Muscle layer of colon (tissue), 2 donors: ENCODE data around the gene SMG6.

Experiments
- H3K27ac ChIP-seq: one replicate; pipeline ENCODE4 v1.7.0; 2013; ENCODE audit warnings: low read depth, mild to moderate bottlenecking, low read length, moderate library complexity
- H3K27me3 ChIP-seq, 2 donors: one replicate each; pipeline ENCODE4 v1.7.0; 2013; ENCODE audit warnings: low read length in 2 of 2, mild to moderate bottlenecking in 2 of 2; ENCODE audit not compliant: insufficient read depth in 2 of 2, control insufficient read depth in 1 of 2
- H3K36me3 ChIP-seq: one replicate; pipeline ENCODE4 v1.7.0; 2013; ENCODE audit warnings: mild to moderate bottlenecking, low read length; ENCODE audit not compliant: insufficient read depth
- H3K4me1 ChIP-seq: one replicate; pipeline ENCODE4 v1.7.0; 2013; ENCODE audit warnings: mild to moderate bottlenecking, low read length; ENCODE audit not compliant: insufficient read depth
- H3K4me3 ChIP-seq, 2 donors: one replicate each; pipeline ENCODE4 v1.7.0; 2013; ENCODE audit warnings: low read length in 2 of 2, low read depth in 1 of 2, mild to moderate bottlenecking in 1 of 2, moderate library complexity in 1 of 2
- H3K9ac ChIP-seq: one replicate; pipeline ENCODE4 v1.7.0; 2013; ENCODE audit warnings: low read length
- H3K9me3 ChIP-seq: one replicate; pipeline ENCODE4 v1.7.0; 2013; ENCODE audit warnings: mild to moderate bottlenecking, low read length
- donor health status: abdominal sarcoma.
- donor health status: Adenocarcinoma of cecum.

The SMG6 gene

DNA sequence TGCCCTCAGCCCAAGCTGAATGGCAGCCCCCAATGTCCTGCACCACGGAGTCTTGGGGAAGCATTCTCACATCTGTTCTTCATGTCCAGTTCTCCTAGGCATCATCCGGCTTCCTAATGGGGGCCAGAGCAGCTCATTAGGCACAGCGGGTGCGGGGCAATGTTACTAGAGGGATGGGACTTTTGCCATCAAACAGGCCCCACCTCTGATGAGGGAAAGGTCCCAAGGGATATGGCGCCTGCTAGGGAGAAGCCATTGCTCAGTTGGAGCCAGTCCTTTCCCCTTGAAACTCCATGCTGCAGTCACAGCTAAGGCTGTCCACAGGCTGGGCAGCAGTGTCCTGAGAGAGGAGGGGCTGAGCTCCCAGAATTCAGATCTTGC lies 275.4 kb downstream of the SMG6 start:
- H3K4me1 ChIP-seq, result peaks cover 39% of the 10 kb centered on the region
- H3K4me3 ChIP-seq, result no peak overlapping the region
- no peak overlapping the region for H3K27ac ChIP-seq
- peaks cover 9 to 44% of the 10 kb centered on the region in 2 donors for H3K27me3 ChIP-seq
- H3K9ac ChIP-seq, result no peak overlapping the region
- H3K9me3 ChIP-seq, result no peaks in the 10 kb centered on the region
- H3K36me3 ChIP-seq, result peaks cover 1% of the 10 kb centered on the region

DNA sequence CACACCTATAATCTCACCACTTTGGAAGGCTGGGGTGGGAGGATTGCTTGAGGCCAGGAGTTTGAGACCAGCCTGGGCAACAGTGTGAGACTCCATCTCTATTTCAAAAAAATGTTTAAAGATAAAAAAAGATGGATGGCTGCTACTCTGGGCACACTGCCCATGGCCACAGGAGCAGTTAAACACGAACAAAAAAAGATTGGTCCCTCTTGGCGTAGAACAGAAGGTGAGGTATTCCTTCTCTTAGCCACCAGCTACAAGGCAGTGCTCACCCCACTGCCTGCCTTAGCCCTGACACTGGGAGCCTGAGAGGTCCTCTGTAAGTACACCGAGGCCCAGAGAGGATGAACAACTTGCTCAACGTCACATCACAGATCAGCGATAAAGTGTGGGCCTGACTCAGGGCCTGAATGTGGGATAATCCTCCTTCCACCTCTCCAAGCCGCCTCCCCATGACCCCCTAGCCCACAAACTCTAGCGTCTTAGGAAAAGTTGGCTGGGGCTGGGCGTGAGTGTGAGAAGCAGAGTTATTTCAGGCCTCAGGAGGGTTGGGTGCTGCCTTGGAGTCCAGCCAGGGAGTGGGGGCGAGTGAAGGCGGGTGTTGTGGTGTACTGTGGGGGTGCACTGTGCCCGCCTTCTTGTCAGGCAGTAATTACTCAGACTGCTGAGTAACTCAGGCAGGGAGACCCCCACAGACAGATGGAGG lies 275.9 kb downstream of the SMG6 start:
- H3K9ac ChIP-seq, result no peak overlapping the region
- no peak overlapping the region for H3K4me3 ChIP-seq
- H3K27ac ChIP-seq, result no peak overlapping the region
- no peaks in the 10 kb centered on the region for H3K36me3 ChIP-seq
- peaks cover 9 to 49% of the 10 kb centered on the region in 2 donors for H3K27me3 ChIP-seq
- H3K4me1 ChIP-seq, result peaks cover 39% of the 10 kb centered on the region
- no peaks in the 10 kb centered on the region for H3K9me3 ChIP-seq

DNA sequence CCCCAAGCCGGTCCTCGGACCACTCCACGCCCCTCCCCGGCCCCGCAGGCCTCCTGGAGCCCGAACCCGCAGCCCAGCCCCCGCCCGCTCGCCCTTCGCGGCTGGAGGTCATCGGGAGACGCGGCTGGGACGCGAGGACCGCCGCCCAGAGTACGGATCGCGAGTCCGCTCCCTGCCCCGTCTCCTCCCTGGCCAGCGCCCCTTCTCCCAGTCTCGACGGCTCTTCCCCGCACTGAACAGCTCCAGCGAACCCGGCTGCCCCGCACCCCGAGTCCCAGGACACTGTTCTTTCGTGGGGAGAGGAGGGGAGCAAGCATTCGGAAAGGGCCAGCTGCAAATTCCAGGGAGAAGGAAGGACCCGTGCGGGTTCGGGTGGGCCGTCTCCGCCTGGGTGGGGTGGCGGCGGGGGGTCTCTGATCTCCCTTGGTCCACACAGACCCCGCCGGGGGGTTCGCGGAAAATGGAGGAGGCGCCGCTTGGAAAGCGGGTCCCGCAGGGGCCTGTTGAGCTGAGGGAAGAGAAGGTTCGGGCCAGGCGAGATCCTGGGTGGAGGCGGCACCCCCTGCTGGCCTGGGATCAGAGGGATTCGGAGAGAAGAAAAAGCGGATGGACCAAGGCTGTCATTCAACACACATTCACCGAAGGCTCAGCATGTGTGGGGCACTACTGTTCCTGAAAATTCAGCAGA lies 277.8 kb downstream of the SMG6 start:
- Histone ChIP-seq H3K4me1 (peaks cover 22% of the 10 kb centered on the region), H3K9ac (no peak overlapping the region), H3K27ac (no peak overlapping the region)

DNA sequence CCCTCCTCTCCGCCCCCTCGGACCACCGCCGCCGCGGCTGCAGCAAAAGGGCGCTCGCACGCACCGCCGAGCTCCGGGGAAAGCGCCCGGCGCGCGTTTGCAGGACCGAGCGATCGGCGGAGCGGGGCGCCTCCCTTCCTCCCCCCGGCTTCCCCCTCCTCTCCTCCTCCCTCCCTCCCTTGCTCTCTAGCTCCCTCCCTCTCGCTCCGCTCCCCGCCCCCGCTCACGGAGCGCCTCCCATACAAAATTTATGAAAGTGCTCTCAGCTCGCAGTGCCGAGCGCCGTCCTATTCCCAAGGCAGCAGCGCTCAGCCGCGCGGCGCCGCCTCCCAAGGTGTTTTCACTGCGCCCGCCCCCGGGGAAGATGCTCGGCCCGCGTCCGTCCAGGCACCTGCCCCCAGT lies 278.4 kb downstream of the SMG6 start, which contains the start of gene RTN4RL1:
Gene RTN4RL1 (minus strand): TSS at position 115 of the 402 bp plus-strand sequence. CDS start 469 bp downstream, outside the sequence.
- peaks cover 9 to 55% of the 10 kb centered on the region in 2 donors for H3K27me3 ChIP-seq
- peak within 1 kb of the TSS; percentile 41 to 50 for H3K4me3 ChIP-seq
- no peaks in the 10 kb centered on the region for H3K9me3 ChIP-seq
- H3K9ac ChIP-seq, result no peak within 1 kb of the TSS
- no peaks in the 10 kb centered on the region for H3K36me3 ChIP-seq
- peaks cover 19% of the 10 kb centered on the region for H3K4me1 ChIP-seq
- H3K27ac ChIP-seq, result no peak within 1 kb of the TSS

More for the DNA sequence above, 277.8 kb downstream of the SMG6 start:
- peaks cover 9 to 55% of the 10 kb centered on the region in 2 donors for H3K27me3 ChIP-seq
- peak overlapping the region; percentile 34 to 41 for H3K4me3 ChIP-seq
- no peaks in the 10 kb centered on the region for H3K36me3 ChIP-seq
- H3K9me3 ChIP-seq, result no peaks in the 10 kb centered on the region

DNA sequence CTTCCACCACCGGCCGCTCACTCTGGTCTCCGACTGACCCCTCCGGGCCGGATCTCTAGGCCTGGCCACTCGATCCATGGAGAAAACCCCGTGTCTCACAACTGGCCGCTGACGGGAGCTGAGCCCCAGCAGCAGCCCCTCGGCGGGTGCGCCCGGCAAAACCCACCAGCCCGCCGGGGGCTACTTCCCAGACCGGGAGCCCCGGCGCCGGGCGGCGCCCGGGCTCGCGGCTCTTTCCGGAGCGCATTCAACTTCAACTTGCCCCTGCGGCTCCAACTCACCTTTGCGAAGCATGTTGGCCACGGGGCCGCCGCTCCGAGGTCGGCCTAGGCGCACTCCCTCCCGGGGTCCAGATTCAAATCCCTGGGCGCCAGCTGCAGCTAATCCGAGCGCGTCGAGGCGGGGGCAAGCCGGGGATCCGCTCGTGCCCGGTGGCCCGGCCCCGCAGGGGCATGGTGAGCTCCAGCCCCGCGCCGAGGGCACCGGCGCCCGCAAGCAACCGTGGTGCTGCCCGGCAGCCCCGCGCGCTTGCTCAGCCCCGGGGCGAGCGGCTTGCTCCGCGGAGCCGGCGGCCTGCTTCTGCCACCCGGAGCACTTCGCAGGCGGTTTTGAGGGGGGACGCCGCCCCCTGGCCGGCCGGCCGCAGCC lies 278.9 kb downstream of the SMG6 start:
- H3K9ac ChIP-seq, result no peak overlapping the region
- H3K36me3 ChIP-seq, result no peaks in the 10 kb centered on the region
- H3K27me3 ChIP-seq, result peaks cover 9 to 55% of the 10 kb centered on the region in 2 donors
- H3K4me1 ChIP-seq, result peaks cover 18% of the 10 kb centered on the region
- no peak overlapping the region for H3K27ac ChIP-seq
- H3K9me3 ChIP-seq, result no peaks in the 10 kb centered on the region
- peak overlapping the region; percentile 41 to 50 for H3K4me3 ChIP-seq

DNA sequence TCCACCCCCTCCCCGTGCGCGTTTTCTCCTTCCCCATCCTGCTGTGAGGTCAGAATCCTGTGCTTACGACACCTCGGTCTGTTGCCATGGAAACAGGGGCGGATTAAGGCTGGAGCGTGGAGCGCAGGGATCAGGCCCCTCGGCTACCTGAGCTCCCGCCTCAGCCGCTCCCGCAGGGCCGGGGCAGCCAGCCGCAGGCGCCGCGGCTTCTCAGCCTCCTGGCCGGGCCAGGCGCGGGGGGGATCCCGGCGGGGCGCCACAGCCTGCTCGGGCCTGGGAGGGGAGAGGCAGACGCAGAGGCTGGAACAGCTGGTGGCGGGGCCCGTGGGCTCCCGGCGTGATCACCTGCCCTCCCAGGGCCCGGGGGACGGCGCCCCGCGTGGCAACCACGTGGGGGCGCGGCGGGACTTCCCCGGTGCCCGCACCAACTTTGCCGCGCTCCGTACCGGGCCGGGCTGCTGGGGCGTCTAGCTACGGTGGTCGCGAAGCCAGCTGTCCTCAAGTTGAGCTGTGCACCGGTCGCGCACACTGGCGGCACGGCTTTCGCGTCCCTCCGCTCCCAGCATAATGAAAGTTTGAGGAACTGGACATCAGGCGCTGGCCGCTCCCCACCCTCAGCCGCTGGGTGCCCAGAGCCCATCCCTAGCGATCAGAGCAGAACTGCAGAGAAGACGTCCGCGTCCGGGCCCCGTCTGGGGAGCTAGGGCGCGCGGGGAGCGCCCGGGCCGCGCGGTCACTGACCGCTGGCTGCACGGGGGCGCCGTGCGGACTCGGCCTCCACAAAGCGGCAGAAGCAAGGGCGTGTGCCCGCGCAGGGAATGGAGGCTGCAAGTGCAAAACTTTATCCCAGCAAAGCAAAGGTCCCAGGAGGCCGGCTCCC lies 279.7 kb downstream of the SMG6 start:
- no peaks in the 10 kb centered on the region for H3K9me3 ChIP-seq
- H3K4me3 ChIP-seq, result peak overlapping the region; percentile 35 to 50
- H3K9ac ChIP-seq, result no peak overlapping the region
- peaks cover 16% of the 10 kb centered on the region for H3K4me1 ChIP-seq
- peaks cover 9 to 53% of the 10 kb centered on the region in 2 donors for H3K27me3 ChIP-seq
- no peak overlapping the region for H3K27ac ChIP-seq
- H3K36me3 ChIP-seq, result no peaks in the 10 kb centered on the region

DNA sequence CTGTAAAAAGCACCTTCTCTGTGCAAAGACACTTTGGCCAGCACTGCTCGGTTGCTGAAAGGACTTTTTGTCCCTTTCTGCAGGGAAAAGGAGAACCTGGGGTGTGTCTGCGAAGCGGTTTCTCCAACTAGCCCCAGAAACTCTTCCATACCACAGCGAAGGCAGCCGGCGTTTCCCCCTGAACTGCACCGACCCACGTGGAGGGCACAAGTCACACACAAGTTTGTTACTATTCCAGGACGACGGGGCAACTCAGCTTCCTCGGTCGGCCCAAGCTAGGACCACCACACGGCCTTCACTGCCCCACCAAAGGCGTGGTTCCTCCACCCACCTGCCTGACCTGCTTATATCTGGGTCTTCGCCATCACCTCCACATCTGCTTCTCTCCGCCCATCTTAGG lies 280.3 kb downstream of the SMG6 start:
- Histone ChIP-seq H3K9ac (no peak overlapping the region), H3K27ac (no peak overlapping the region), H3K27me3 (peaks cover 9 to 50% of the 10 kb centered on the region in 2 donors), H3K4me1 (peaks cover 16% of the 10 kb centered on the region), H3K9me3 (no peaks in the 10 kb centered on the region), H3K4me3 (no peak overlapping the region), H3K36me3 (no peaks in the 10 kb centered on the region)

DNA sequence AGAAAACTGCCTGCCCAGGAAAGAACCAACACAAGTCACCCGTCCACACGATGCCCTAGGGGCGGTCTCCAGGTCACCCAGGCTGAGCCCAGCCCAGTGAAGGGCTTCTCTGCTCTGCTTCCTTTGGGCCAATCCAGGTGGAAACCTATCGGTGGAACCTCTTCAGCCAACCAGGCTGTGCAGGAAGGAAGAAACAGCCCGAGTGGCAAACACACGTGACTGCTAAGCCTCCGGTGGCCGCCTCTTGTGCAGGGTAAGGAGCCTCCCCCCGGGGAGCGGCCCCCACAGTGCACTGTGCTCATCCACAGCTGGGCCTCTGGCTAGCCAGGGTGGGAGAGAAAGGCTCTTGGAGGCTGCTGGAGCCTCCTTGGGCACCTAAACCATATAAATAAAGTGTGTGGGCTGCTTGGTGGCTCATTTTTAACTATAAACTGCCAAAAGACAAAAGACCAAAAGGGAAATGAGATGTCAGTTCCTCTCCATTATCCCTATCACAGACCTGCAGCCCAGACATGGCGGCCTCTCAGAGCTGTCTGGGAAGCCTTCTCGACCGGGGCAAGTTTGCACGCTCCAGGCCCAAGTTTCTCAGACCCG lies 280.8 kb downstream of the SMG6 start:
- Histone ChIP-seq H3K36me3 (no peaks in the 10 kb centered on the region), H3K4me3 (no peak overlapping the region), H3K4me1 (peaks cover 16% of the 10 kb centered on the region), H3K9ac (no peak overlapping the region), H3K27me3 (peaks cover 8 to 56% of the 10 kb centered on the region in 2 donors), H3K27ac (no peak overlapping the region), H3K9me3 (no peaks in the 10 kb centered on the region)

DNA sequence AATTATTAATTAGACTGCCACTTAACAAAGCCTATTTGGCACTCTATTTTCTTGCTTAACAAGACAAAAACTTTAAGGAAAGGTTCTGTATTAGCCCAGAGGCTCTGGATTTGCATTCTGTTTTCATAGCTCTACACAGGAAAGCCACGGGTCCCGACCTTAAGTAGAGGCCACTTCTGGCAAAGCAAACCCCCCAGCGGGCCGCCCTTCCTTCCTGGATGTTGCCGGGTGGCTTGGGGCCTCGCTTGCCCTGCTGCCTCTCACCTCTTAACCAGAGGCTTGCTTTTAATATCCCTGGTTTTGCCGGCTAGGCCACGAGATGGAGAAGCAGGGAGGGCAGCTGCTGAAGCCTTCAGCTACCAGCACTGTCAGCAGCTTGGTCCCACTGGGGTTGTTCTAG lies 282.9 kb downstream of the SMG6 start:
- H3K9me3 ChIP-seq, result no peaks in the 10 kb centered on the region
- peaks cover 9% of the 10 kb centered on the region for H3K4me1 ChIP-seq
- H3K36me3 ChIP-seq, result no peaks in the 10 kb centered on the region
- no peak overlapping the region for H3K27ac ChIP-seq
- peaks cover 0 to 46% of the 10 kb centered on the region in 2 donors for H3K27me3 ChIP-seq
- H3K9ac ChIP-seq, result no peak overlapping the region
- no peak overlapping the region for H3K4me3 ChIP-seq

DNA sequence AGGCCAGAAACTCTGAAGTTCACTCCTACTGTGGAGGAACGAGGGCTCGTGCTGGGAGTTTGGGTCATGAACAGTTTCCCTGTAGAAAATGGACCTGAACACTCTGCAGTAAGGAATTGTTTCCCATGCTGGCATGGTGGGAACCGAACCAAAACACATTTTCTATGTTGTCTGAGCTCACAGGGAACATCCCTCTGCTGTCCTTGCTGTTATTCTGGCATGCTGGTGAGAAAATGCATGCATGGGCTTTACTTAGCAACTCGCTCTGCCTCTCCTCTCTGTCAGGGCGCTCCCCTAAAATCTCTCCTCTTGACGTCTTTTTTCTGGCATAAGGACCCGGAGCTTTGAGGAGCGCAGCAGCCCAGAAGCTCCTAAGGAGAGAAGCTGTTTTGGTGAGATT lies 283.9 kb downstream of the SMG6 start:
- no peaks in the 10 kb centered on the region for H3K36me3 ChIP-seq
- no peak overlapping the region for H3K9ac ChIP-seq
- H3K27ac ChIP-seq, result no peak overlapping the region
- H3K4me3 ChIP-seq, result no peak overlapping the region
- H3K4me1 ChIP-seq, result peaks cover 7% of the 10 kb centered on the region
- H3K27me3 ChIP-seq, result peaks cover 0 to 36% of the 10 kb centered on the region in 2 donors
- no peaks in the 10 kb centered on the region for H3K9me3 ChIP-seq
